Fibroblast of the aortic adventitia (primary cell): Measurements from ENCODE around the gene APBA1. TPM values are rescaled to one million over a fixed set of nuclear protein-coding genes. Genes with fewer than 3 reads are reported as not detected.

ENCODE experiments used
- DNase-seq: peaks from one replicate; pipeline ENCODE4 v3.0.0-alpha.2; 2010; ENCODE audit warnings: low read depth
- H3K4me3 ChIP-seq: 2 replicates; pipeline ENCODE4 v1.5.1; 2011; ENCODE audit warnings: low read depth, mild to moderate bottlenecking, control low read depth, low read length, moderate library complexity
- CTCF ChIP-seq: IDR thresholded peaks from 2 replicates; pipeline ENCODE4 v1.5.1; 2011; ENCODE audit warnings: mild to moderate bottlenecking, low read length, control low read depth, inconsistent platforms; ENCODE audit not compliant: insufficient read depth
- total RNA-seq: library from RNA; depleted of rRNA; stranded (reverse); fragments of >200 nt; gene quantifications from 2 replicates; pipeline ENCODE4 v1.2.3, GENCODE V29; 2012; ENCODE audit warnings: low replicate concordance

The APBA1 gene
- total RNA-seq, 1 donor, result 12.4 TPM

GRCh38 chr9:69577123-69577522, 95.0 kb downstream of the APBA1 start:
- no peak for DNase-seq
- no peak for TF ChIP-seq CTCF
- H3K4me3 ChIP-seq, result no peak overlapping the region

- DNase-seq, result no peak
- TF ChIP-seq CTCF, result no peak
These were observed 98.1 kb downstream of the APBA1 start for GRCh38 chr9:69574057-69574456.

GRCh38 chr9:69573651-69574050, 98.5 kb downstream of the APBA1 start:
- no peak for TF ChIP-seq CTCF
- DNase-seq, result peak; percentile 37

More at GRCh38 chr9:69574057-69574456, 98.1 kb downstream of the APBA1 start:
- H3K4me3 ChIP-seq, result no peak overlapping the region

GRCh38 chr9:69572611-69573010, 99.6 kb downstream of the APBA1 start:
- no peak for TF ChIP-seq CTCF
- no peak overlapping the region for H3K4me3 ChIP-seq
- DNase-seq, result peak; percentile 23

More at GRCh38 chr9:69573651-69574050, 98.5 kb downstream of the APBA1 start:
- H3K4me3 ChIP-seq, result no peak overlapping the region

- no peak for TF ChIP-seq CTCF
- peak; percentile 35 for DNase-seq
- no peak overlapping the region for H3K4me3 ChIP-seq
These were observed 101.1 kb downstream of the APBA1 start for GRCh38 chr9:69571032-69571431.

- DNase-seq, result peak; percentile 88
- no peak for TF ChIP-seq CTCF
- H3K4me3 ChIP-seq, result no peak overlapping the region
These were observed 102.3 kb downstream of the APBA1 start for GRCh38 chr9:69569738-69570451.

- DNase-seq, result peak; percentile 62
- H3K4me3 ChIP-seq, result no peak overlapping the region
- no peak for TF ChIP-seq CTCF
These were observed 107.6 kb downstream of the APBA1 start for GRCh38 chr9:69564557-69564956.
